Sigmoid colon (tissue), 7 donors: ENCODE measurements around the gene SLC8B1. TPM values are rescaled to one million over a fixed set of nuclear protein-coding genes. Genes with fewer than 3 reads are reported as not detected.

Source experiments
- DNase-seq: peaks from one replicate; pipeline ENCODE4 v3.0.0-alpha.2; 2019
- H3K27ac ChIP-seq, 4 donors: fragments of 200-600 bp; sonication (generic); one replicate each; pipeline ENCODE4 v1.5.1; 2016 to 2019; ENCODE audit warnings: mild to moderate bottlenecking in 1 of 4
- H3K27me3 ChIP-seq, 3 donors: fragments of 200-600 bp; sonication (generic); one replicate each; pipeline ENCODE4 v1.5.1; 2019; ENCODE audit warnings: mild to moderate bottlenecking in 1 of 3
- H3K36me3 ChIP-seq, 4 donors: fragments of 200-600 bp; sonication (generic); one replicate each; pipeline ENCODE4 v1.5.1; 2016 to 2019
- H3K4me1 ChIP-seq, 4 donors: fragments of 200-600 bp; sonication (generic); one replicate each; pipeline ENCODE4 v1.5.1; 2017 to 2019
- H3K4me3 ChIP-seq, 4 donors: fragments of 200-600 bp; sonication (generic); one replicate each; pipeline ENCODE4 v1.5.1; 2017 to 2019; ENCODE audit warnings: mild to moderate bottlenecking in 2 of 4, moderate library complexity in 1 of 4
- H3K9me3 ChIP-seq, 4 donors: fragments of 200-600 bp in 3 of 4; sonication (generic) in 3 of 4; one replicate each; pipeline versions ENCODE4 v1.5.1 to v1.6.1; 2013 to 2019
- EP300 ChIP-seq, 4 donors: sonication (generic); formaldehyde crosslinking; IDR thresholded peaks; one replicate each; pipeline ENCODE4 v1.6.1; 2017; ENCODE audit warnings: antibody characterized with exemption in 4 of 4
- POLR2A ChIP-seq, 2 donors: fragments of 450-650 bp; IDR thresholded peaks; one replicate each; pipeline ENCODE4 v1.6.1; 2016; ENCODE audit warnings: antibody characterized with exemption in 2 of 2, mild to moderate bottlenecking in 2 of 2, moderate library complexity in 2 of 2
- POLR2AphosphoS5 ChIP-seq, 4 donors: sonication (generic); formaldehyde crosslinking; IDR thresholded peaks; one replicate each; pipeline ENCODE4 v1.6.1; 2017; ENCODE audit warnings: antibody characterized with exemption in 4 of 4
- WGBS, 2 donors: extraction: QIAGEN DNeasy Blood & Tissue Kit; methylation state at CpG; one replicate each; pipeline ENCODE4 v1.1.7; 2013; 5-methylcytosine and 5-hydroxymethylcytosine counted together
- intact Hi-C: fragments of 100-400 bp; cut with DNase I; formaldehyde crosslinking; loops from one replicate; pipeline ENCODE4 v1.15.1; 2023
- polyA plus RNA-seq, 3 donors: library from polyadenylated mRNA; stranded (reverse); fragments of 200-250 nt; gene quantifications; one replicate each; pipeline ENCODE4 v1.2.3, GENCODE V29; 2013
- total RNA-seq, 4 donors: library from RNA; depleted of rRNA; stranded (reverse); fragments of >200 nt; gene quantifications; one replicate each; pipeline ENCODE4 v1.1.0, GENCODE V29; 2016
- TF ChIP-seq, protein P1 (sequence below), 4 experiments: fragments of 450-650 bp in 3 of 4; fragments of 200-600 bp in 1 of 4; IDR thresholded peaks; one replicate each; pipeline ENCODE4 v1.5.1; 2016 to 2019; ENCODE audit warnings: antibody characterized with exemption in 4 of 4, mild to moderate bottlenecking in 3 of 4, moderate library complexity in 2 of 4
- donor health status: healthy with polysubstance abuse.
- donor health status: Bipolar disorder and iron deficiency.
- donor health status: healthy.

SLC8B1 gene
- total and polyA plus RNA-seq, 7 donors: 8.4 to 38.5 (median 17.1) TPM

DNA sequence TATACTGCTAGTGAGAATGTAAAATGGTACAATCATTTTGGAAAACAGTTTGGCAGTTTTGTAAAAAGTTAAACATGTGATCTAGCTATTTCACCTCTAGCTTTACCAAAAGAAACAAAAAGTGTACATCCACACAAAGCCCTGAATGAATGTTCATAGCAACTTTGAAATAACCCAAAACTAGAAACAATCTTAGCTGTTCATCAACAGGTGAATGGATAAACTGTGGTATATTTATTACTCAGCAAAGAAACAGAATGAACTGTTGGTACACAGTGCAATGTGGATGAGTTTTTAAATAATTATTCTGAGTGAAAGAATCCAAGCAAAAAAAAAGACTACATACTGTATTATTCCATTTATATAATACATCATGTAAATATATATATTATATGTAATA lies 77.3 kb downstream of the SLC8B1 start:
- no peaks in the 10 kb centered on the region for H3K27me3 ChIP-seq
- intact Hi-C loops: no loop called here
- peaks cover 0 to 2% (median 0%) of the 10 kb centered on the region in 4 donors for H3K9me3 ChIP-seq
- no peak overlapping the region for H3K4me3 ChIP-seq
- peaks cover 0 to 27% (median 23%) of the 10 kb centered on the region in 4 donors for H3K4me1 ChIP-seq
- no peak overlapping the region for H3K27ac ChIP-seq
- TF ChIP-seq, protein P1, sequence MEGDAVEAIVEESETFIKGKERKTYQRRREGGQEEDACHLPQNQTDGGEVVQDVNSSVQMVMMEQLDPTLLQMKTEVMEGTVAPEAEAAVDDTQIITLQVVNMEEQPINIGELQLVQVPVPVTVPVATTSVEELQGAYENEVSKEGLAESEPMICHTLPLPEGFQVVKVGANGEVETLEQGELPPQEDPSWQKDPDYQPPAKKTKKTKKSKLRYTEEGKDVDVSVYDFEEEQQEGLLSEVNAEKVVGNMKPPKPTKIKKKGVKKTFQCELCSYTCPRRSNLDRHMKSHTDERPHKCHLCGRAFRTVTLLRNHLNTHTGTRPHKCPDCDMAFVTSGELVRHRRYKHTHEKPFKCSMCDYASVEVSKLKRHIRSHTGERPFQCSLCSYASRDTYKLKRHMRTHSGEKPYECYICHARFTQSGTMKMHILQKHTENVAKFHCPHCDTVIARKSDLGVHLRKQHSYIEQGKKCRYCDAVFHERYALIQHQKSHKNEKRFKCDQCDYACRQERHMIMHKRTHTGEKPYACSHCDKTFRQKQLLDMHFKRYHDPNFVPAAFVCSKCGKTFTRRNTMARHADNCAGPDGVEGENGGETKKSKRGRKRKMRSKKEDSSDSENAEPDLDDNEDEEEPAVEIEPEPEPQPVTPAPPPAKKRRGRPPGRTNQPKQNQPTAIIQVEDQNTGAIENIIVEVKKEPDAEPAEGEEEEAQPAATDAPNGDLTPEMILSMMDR (IDR thresholded peaks at IDR 0.05): no peak
- TF ChIP-seq POLR2A (IDR thresholded peaks at IDR 0.05): no peak
- TF ChIP-seq POLR2AphosphoS5 (IDR thresholded peaks at IDR 0.05): no peak
- TF ChIP-seq EP300 (IDR thresholded peaks at IDR 0.05): no peak
- no peak for DNase-seq
- peaks cover 0 to 15% (median under 1%) of the 10 kb centered on the region in 4 donors for H3K36me3 ChIP-seq

DNA sequence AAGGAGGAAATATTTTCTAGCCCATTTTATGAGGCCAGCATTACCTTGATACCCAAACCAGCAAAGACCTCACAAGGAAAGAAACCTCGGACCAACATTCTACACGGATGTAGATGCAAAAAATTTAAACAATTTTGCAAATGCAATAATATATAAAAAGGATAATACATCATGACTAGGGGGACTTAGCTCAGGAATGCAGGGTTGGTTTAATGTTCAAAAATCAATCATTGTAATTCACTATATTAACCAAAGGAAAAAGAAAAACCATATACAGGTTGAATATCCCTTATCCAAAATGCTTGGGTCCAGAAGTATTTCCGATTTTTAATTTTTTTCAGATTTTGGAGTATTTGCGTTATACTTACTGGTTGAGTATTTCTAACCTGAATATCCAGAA lies 80.6 kb downstream of the SLC8B1 start:
- peaks cover 0 to 24% (median 6%) of the 10 kb centered on the region in 4 donors for H3K36me3 ChIP-seq
- H3K4me1 ChIP-seq: peaks cover 0 to 12% (median 8%) of the 10 kb centered on the region in 4 donors
- no peak overlapping the region for H3K27ac ChIP-seq
- DNase-seq: no peak
- intact Hi-C loops: no loop called here
- H3K9me3 ChIP-seq: peaks cover 0 to 2% (median 0%) of the 10 kb centered on the region in 4 donors
- 84 to 97% methylated on average over 4 of the region's 4 CpGs for WGBS, 2 donors
- no peaks in the 10 kb centered on the region for H3K27me3 ChIP-seq
- no peak overlapping the region for H3K4me3 ChIP-seq
- no peak for TF ChIP-seq POLR2AphosphoS5 (IDR thresholded peaks at IDR 0.05)
- TF ChIP-seq POLR2A (IDR thresholded peaks at IDR 0.05): no peak
- TF ChIP-seq, protein P1 (IDR thresholded peaks at IDR 0.05): no peak
- no peak for TF ChIP-seq EP300 (IDR thresholded peaks at IDR 0.05)

DNA sequence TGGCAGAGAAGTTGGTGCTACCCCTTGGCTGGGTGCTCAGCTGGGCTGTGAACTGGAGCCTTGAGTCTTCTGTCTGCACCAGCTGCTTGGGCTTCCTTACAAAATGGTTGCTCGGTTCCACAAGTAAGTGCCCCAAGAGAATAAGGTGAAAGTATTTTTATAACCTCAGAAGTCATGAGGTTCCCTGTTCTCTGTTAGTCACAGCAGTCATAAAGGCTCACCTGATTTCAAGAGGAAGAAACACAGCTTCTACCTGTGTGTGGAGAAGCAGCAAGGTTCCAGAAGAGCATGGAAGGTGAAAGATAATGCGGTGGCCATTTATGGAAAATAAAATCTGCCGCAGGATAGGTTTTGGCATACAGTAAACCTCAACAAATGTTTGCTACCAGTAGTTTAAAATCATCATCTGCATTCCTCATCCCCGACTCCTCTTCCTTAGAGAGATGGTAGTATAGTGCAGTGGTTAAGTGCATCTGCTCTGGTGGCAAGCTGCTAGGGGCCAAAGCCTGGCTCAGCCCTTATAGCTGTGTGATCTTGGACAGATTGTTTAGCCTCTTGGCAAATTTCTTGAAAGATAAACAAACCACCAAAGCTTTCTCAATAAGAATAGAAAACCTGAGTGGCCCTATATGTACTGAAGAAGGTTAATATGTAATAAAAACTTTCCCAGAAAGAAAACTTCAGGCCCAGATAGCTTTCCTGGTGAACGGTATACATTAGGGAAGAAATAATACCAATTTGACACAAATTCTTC lies 81.2 kb downstream of the SLC8B1 start:
- WGBS, 2 donors: 95 to 96% methylated on average over 5 of the region's 5 CpGs

DNA sequence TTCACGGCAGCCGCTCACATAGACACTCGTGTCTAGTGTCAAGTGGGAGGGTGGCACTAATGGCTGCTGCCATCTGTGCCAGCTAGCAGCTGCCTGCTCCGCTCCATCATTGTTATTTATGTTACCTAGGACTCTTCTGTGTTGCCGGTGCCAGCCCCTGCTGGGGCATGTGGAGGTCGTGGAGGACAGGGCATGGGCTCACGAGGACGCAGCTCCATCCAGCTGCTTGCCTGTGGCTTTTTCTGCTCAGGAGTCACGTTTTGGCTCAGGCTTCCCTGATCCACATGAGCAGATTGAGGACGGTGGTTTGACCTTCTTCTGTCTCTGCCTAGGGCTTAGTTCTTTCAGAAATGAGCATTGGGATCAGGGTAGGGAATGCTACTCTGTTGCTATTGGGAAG lies 82.4 kb downstream of the SLC8B1 start:
- peaks cover 0 to 1% (median under 1%) of the 10 kb centered on the region in 4 donors for H3K4me1 ChIP-seq
- 95 to 97% methylated on average over 10 of the region's 10 CpGs for WGBS, 2 donors
- no peak for TF ChIP-seq EP300 (IDR thresholded peaks at IDR 0.05)
- TF ChIP-seq, protein P1 (IDR thresholded peaks at IDR 0.05): no peak
- TF ChIP-seq POLR2AphosphoS5 (IDR thresholded peaks at IDR 0.05): no peak
- no peak for TF ChIP-seq POLR2A (IDR thresholded peaks at IDR 0.05)
- H3K4me3 ChIP-seq: no peak overlapping the region
- peaks cover 0 to 2% (median 0%) of the 10 kb centered on the region in 4 donors for H3K9me3 ChIP-seq
- H3K27ac ChIP-seq: no peak overlapping the region
- peaks cover 0 to 26% (median 8%) of the 10 kb centered on the region in 4 donors for H3K36me3 ChIP-seq
- intact Hi-C loops: no loop called here
- no peaks in the 10 kb centered on the region for H3K27me3 ChIP-seq
- no peak for DNase-seq

More for the DNA sequence above, 81.2 kb downstream of the SLC8B1 start:
- H3K9me3 ChIP-seq: peaks cover 0 to 2% (median 0%) of the 10 kb centered on the region in 4 donors
- H3K4me1 ChIP-seq: peaks cover 0 to 6% (median 3%) of the 10 kb centered on the region in 4 donors
- intact Hi-C loops: no loop called here
- no peak for DNase-seq
- peaks cover 0 to 26% (median 8%) of the 10 kb centered on the region in 4 donors for H3K36me3 ChIP-seq
- no peak overlapping the region for H3K27ac ChIP-seq
- no peak overlapping the region for H3K4me3 ChIP-seq
- no peak for TF ChIP-seq POLR2AphosphoS5 (IDR thresholded peaks at IDR 0.05)
- no peak for TF ChIP-seq POLR2A (IDR thresholded peaks at IDR 0.05)
- TF ChIP-seq, protein P1 (IDR thresholded peaks at IDR 0.05): no peak
- TF ChIP-seq EP300 (IDR thresholded peaks at IDR 0.05): no peak
- no peaks in the 10 kb centered on the region for H3K27me3 ChIP-seq
